HAP-1 (cell line): ENCODE results near the gene AMZ2.
A peak's percentile ranks its signal among the peaks of the same experiment; 100 is the strongest.
"Not testable (repeated sequence)": the region's sequence is repeated elsewhere in the genome, so short reads cannot be mapped to it uniquely, and the experiment has no call there.

Experiments
- DNase-seq, 2 experiments: peaks; one replicate each; pipeline ENCODE4 v3.0.0-alpha.2; 2016 to 2020; ENCODE audit warnings: low spot score in 2 of 2
- H3K27me3 ChIP-seq: fragments of 250-450 bp; sonication (Bioruptor Pico); 2 replicates; pipeline ENCODE4 v1.5.1; 2020; ENCODE audit warnings: low read depth, mild to moderate bottlenecking, moderate library complexity
- H3K36me3 ChIP-seq: fragments of 250-450 bp; sonication (Bioruptor Pico); replicated peaks from 2 replicates; pipeline ENCODE4 v1.5.1; 2020; ENCODE audit warnings: mild to moderate bottlenecking
- H3K4me1 ChIP-seq: fragments of 250-450 bp; sonication (Bioruptor Pico); 2 replicates; pipeline ENCODE4 v1.5.1; 2020; ENCODE audit warnings: mild to moderate bottlenecking
- H3K4me3 ChIP-seq: fragments of 250-450 bp; sonication (Bioruptor Pico); 2 replicates; pipeline ENCODE4 v1.5.1; 2020; ENCODE audit warnings: mild to moderate bottlenecking, moderate library complexity
- H3K9me3 ChIP-seq: fragments of 250-450 bp; sonication (Bioruptor Pico); 2 replicates; pipeline ENCODE4 v1.5.1; 2020; ENCODE audit warnings: mild to moderate bottlenecking, moderate library complexity
- in situ Hi-C: fragments of 300-500 bp; cut with MboI; formaldehyde crosslinking; loops from 3 replicates; pipeline ENCODE4 v1.14.3; 2020; ENCODE audit warnings: low sequenced_read_pairs, inconsistent platforms, mixed read lengths

The AMZ2 gene

DNA sequence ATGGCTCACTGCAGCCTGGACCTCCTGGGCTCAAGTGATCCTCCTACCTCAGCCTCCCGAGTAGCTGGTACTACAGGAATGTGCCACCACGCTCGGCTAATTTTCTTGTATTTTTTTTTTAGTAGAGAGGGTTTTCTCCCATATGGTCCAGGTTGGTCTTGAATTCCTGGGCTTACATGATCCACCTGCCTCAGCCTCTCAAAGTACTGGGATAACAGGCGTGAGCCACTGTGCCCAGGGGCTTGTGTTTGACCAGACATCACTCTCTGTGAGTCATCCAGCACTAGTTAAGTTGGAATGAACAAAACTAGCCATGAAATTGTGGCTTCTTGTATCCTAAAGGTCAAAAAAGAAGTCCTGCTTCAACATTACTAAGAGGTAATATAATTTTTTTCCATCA lies 16.7 kb upstream of the AMZ2 start:
- H3K36me3 ChIP-seq, H3K4me1 ChIP-seq, DNase-seq, in situ Hi-C loops, H3K27me3 ChIP-seq, H3K4me3 ChIP-seq, H3K9me3 ChIP-seq: not testable (repeated sequence)

DNA sequence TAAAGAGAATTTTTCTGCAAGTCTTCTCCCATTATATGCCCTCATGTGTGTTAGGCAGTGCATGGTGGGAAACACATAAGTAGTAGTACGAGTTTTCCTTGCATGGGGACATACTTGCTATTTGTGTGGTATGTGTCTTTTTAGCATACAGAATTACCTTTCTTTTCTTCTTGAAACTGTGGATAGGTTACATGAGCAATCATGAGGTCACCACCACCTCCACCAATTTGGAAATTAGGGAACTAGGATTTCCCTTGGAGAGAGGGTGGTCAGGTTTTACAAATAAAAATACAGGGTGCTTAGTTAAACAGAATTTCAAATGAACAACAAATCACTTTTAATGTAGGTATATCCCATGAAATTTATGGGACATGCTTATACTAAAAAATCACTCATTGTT lies 16.3 kb upstream of the AMZ2 start:
- no peaks in the 10 kb centered on the region for H3K9me3 ChIP-seq
- H3K4me3 ChIP-seq, result no peak overlapping the region
- DNase-seq, result no peak
- no peaks in the 10 kb centered on the region for H3K4me1 ChIP-seq
- in situ Hi-C loops, result no loop called here
- no peaks in the 10 kb centered on the region for H3K36me3 ChIP-seq
- H3K27me3 ChIP-seq, result no peaks in the 10 kb centered on the region

DNA sequence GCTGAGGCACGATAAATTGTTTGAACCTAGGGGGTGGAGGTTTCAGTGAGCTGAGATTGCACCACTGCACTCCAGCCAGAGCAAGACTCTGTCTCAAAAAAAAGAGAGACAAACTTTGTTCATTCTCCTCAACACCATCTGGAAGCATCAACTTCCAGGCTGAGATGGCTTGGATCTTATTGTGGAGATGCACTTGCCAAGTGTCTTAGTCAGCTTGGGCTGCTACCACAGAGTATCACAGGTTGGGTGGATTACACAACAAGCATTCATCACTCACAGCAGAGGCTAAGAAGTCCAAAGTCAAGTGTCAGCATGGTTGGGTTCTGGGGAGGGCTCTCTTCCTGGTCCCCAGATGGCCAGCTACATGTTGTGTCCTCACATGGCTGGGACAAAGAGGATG lies 15.1 kb upstream of the AMZ2 start:
- H3K9me3 ChIP-seq, in situ Hi-C loops, H3K27me3 ChIP-seq, DNase-seq, H3K4me3 ChIP-seq, H3K36me3 ChIP-seq, H3K4me1 ChIP-seq: not testable (repeated sequence)

DNA sequence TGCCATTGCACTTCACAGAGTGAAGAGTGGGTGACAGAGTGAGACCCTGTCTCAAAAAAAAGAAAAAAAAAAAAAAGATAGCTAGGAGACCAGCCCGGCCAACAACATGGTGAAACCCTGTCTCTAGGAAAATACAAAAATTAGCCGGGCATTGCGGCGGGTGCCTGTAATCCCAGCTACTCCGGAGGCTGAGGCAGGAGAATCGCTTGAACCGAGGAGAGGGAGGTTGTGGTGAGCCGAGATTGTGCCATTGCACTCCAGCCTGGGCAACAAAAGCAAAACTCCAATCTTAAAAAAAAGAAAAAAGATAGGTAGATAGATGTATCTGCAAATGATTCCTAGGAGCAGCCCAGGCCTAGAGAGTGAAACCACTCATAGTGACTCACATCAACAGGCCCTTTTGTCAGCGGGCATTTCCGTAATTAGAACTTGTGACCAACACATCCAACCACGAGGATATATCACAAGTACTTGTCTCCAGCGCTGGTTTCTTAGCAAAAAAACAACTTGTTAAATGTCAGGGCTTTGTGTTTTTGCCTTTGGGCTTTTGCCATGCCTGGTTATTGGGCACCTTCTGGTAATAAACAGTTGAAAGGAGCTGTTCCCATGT lies 13.0 kb upstream of the AMZ2 start:
- in situ Hi-C loops, H3K9me3 ChIP-seq, H3K4me3 ChIP-seq, H3K36me3 ChIP-seq, H3K4me1 ChIP-seq, DNase-seq, H3K27me3 ChIP-seq: not testable (repeated sequence)

DNA sequence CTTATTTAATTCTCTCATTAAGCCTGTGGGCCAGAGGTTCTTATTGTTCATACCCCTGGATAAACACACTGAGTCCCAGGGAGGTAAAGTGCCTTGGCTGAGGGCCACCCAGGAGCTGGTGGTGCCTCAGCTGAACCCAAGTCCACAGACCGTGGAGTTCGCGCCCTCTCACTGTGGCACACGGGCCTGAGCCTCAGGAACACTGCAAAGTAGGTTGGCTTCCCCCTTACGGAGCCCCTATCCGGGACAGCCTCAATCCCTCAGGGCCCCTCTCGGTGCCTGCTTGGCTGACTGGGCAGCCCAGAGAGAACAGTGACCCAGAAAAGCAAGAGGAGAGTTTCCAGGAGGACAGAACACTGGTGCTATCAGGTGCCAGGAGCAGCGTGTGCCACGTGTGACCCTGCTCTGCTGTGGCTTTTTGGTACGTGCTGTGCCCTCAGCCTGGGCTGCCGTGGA lies 12.5 kb upstream of the AMZ2 start:
- H3K27me3 ChIP-seq, DNase-seq, H3K4me3 ChIP-seq, H3K4me1 ChIP-seq, in situ Hi-C loops, H3K9me3 ChIP-seq, H3K36me3 ChIP-seq: not testable (repeated sequence)

DNA sequence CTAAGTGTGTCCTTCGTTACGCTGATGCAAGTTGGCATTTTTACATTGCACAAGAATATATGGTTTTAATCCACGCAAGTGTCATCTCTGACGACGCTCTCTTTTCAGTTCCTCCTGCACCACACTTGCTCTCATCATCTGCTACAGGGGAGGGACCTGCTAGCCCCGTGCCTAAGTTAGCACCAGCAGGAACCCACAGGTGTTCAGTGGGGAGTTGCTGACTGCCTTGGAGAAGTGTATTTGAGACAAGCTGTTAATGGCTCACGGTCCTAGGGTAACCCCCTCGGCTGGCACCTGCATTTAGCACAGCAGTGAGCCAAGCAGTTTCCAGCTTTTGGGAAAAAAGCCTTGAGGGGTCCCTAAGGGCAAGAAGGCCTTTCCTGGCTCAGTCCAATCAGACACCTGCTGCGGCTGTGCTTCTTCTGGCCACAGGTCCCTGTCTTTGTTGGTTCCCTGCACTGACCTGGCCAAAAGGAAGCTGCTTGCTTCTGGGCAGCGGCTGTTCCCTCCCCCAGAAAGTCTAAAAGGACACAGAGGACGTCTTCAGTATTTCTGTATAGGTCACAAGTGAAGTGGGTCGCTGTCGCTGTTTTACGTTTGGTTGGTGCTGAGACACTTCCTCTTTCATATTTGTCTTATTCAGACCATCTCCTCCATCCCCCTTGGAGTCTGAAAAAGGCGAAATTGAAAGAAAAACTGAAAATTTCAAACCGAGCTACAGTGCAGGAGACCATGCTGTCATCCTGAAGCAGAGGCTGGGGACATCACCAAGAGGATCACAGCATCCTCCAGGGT lies 10.3 kb upstream of the AMZ2 start:
- H3K4me3 ChIP-seq, DNase-seq, H3K9me3 ChIP-seq, H3K27me3 ChIP-seq, in situ Hi-C loops, H3K36me3 ChIP-seq, H3K4me1 ChIP-seq: not testable (repeated sequence)

DNA sequence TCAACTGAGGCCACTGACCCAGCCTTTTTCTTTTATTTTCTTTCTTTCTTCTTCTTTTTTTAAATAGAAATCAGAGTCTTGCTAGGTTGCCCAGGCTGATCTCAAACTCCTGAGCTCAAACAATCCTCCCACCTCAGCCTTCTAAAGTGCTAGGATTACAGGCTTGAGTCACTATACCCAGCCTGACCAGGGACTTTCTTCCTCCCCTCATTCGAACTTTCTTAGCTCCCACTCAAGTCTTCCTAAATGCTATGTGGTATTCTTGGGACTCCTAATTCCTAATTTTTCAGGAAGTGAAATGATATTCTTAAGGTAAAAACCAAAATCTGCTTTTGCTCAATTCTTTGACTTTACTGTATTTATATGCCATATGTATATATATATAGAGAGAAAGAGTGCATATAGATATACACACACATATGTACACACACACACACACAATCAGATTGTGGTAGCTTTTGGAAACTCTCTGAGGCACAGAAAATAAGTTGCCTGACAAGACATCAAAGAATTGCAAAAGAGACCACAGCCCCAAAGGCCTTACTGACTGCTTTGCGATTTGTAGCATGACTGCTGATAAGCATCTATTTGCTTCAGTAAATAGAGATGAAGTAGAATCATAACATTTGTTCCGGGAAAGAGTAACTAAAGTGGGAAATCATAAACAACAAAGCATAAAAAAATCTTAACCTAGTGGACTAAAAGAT lies 9.5 kb upstream of the AMZ2 start:
- no peaks in the 10 kb centered on the region for H3K36me3 ChIP-seq
- in situ Hi-C loops, result no loop called here
- H3K27me3 ChIP-seq, result no peaks in the 10 kb centered on the region
- no peaks in the 10 kb centered on the region for H3K9me3 ChIP-seq
- no peaks in the 10 kb centered on the region for H3K4me1 ChIP-seq
- no peak overlapping the region for H3K4me3 ChIP-seq
- no peak for DNase-seq

DNA sequence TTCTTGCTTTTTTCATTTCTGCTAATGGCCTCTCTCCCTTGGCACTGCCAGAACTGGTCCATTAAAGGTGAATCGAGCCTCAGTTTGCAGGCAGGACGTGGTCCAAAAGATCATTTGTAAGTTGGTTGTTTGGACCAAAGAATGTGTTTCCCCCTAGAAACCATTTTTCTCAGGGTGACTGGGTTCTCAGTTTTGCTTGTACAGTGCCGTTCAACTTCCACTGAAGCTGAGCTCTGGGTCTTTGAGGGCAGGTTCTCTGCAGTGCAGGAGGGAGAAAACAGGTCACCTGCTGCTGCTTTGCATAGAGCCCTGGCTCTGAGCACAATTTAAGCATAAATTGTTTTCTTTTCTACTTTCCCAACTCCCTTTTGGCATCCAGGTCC lies 9.0 kb upstream of the AMZ2 start:
- Histone ChIP-seq H3K36me3 (no peaks in the 10 kb centered on the region), H3K9me3 (no peaks in the 10 kb centered on the region), H3K4me1 (no peaks in the 10 kb centered on the region), H3K27me3 (no peaks in the 10 kb centered on the region), H3K4me3 (no peak overlapping the region)
- DNase-seq, result no peak
- in situ Hi-C loops, result no loop called here

DNA sequence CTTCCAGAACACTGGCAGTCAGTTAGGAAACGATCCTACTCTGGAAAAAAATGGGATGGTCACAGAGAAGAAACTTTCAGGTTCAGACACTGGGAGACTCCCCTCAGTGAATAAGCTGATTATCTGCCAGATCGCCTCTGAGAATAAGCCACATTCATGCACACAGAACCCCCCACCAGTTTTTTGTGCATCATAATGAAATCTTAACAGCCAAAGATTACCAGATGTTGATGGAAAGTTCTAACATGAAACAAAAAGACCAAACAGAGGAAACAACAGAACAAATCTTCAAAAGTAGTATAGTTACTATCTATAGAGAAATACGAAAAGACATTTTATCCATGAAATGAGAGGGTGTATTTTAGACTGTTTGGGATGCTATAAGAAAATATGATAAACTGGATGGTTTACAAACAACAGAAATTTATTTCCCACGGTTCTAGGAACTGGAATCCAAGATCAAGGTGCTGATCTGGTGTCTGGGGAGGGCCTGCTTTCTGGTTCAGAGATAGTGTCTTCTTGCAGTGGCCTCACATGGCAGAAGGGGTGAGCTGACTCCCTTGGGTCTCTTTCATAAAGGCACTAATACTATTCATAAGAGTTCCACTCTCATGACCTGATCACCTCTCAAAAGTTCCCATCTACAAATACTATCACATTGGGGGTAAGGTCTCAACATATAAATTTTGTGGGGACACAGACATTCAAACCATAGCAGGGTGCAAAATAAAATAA lies 8.0 kb upstream of the AMZ2 start:
- Histone ChIP-seq H3K4me3 (no peak overlapping the region), H3K36me3 (no peaks in the 10 kb centered on the region), H3K4me1 (no peaks in the 10 kb centered on the region), H3K27me3 (no peaks in the 10 kb centered on the region), H3K9me3 (no peaks in the 10 kb centered on the region)
- in situ Hi-C loops, result no loop called here
- no peak for DNase-seq

DNA sequence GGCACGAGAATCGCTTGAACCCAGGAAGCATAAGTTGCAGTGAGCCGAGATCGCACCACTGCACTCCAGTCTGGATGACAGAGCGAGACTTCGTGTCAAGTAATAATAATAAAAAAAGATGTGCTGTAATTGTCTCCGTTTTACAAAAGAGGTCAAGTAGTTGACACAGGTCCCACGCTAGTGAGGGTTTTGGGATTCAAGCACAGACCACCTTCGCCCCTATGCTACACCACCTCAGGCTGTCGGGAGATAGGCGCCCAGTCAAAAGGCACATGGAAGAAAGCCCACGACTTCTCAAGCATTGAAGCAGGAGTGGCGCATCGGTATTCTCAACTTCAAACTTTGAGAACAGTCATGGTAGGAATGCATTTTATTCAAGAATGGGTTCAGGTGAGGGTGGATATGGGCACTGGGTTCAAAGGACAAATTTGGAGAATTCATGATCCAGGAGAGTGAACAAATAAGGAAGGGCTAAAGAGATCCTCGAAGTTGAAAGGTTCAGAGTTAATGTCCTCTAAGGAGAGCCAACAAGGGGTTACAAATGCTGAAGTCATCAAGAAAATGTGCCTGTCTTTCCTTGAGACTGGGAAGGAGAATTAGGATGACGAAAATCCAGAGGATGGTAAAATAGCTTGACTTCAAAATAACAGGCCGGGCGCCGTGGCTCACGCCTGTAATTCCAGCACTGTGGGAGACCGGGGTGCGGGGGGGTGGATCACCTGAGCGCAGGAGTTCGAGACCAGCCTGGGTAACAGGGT lies 1.4 kb upstream of the AMZ2 start:
- in situ Hi-C loops, result no loop called here
- no peak overlapping the region; the same call in 1 of the 2 replicates for H3K4me3 ChIP-seq
- no peaks in the 10 kb centered on the region; the same call in 1 of the 2 replicates for H3K9me3 ChIP-seq
- DNase-seq, result no peak
- no peaks in the 10 kb centered on the region for H3K27me3 ChIP-seq
- H3K36me3 ChIP-seq, result peaks cover 12% of the 10 kb centered on the region
- H3K4me1 ChIP-seq, result peaks cover 4% of the 10 kb centered on the region; the same call in 1 of the 2 replicates

DNA sequence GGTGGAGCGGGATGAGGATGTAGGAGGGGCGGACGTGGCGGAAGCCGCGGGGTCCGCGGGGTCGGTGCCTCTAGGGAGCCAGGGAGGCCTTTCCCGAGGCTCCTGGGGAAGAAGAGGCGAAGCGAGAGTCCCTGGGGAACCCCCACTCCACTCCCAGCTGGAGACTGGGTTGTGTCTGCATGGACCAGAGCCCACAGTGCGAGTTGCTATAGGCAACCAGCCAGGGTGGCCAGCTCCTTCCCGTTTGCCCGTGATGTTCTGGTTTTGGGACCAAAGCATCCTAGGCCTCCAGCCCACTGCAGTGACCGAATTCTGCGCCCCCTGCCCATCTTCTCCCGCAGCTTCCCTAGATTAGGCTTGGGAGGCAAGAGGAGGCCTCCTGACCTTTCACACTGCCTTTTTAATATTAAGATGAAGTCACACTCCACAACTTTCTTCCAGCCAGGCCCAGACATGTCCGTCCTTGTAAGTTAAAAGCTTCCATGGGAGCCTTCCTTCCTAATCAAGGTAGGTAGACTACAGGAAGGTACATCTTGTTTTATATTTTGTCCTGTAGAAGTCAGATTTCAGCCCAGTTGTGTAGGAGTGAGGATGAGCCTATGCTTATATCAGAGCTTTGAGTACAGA lies 469 bp downstream of the AMZ2 start:
- H3K4me1 ChIP-seq, result peaks cover 4% of the 10 kb centered on the region; the same call in 1 of the 2 replicates
- peak in 1 of 2 experiments; percentile 15 for DNase-seq
- in situ Hi-C loops, result no loop called here
- H3K27me3 ChIP-seq, result no peaks in the 10 kb centered on the region
- H3K36me3 ChIP-seq, result peaks cover 25% of the 10 kb centered on the region
- no peaks in the 10 kb centered on the region; the same call in 1 of the 2 replicates for H3K9me3 ChIP-seq
- H3K4me3 ChIP-seq, result peak overlapping the region; percentile 91

DNA sequence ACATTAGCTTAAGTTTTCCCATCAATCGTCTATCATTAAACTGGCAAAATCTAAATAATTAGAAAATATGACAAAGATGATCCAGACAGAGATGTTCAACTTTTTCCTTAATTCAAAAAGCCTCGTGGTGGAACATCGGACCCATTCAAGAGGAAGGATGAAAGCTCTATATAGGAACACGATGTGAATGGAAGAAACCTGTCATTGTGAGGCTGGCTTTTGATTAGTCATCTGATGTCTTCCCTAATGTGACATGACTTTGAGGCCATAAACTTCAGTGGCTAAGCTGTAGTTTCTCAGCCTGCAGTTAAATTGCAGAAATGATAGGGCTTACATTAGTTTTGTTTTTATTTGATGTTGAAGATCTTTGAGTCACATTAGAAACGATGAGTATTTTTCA lies 1.0 kb downstream of the AMZ2 start:
- DNase-seq, result no peak
- H3K36me3 ChIP-seq, result peaks cover 30% of the 10 kb centered on the region
- H3K27me3 ChIP-seq, result no peaks in the 10 kb centered on the region
- H3K9me3 ChIP-seq, result no peaks in the 10 kb centered on the region; the same call in 1 of the 2 replicates
- in situ Hi-C loops, result no loop called here
- H3K4me3 ChIP-seq, result peak overlapping the region; percentile 91; the same call in 1 of the 2 replicates
- H3K4me1 ChIP-seq, result peaks cover 4% of the 10 kb centered on the region; the same call in 1 of the 2 replicates

DNA sequence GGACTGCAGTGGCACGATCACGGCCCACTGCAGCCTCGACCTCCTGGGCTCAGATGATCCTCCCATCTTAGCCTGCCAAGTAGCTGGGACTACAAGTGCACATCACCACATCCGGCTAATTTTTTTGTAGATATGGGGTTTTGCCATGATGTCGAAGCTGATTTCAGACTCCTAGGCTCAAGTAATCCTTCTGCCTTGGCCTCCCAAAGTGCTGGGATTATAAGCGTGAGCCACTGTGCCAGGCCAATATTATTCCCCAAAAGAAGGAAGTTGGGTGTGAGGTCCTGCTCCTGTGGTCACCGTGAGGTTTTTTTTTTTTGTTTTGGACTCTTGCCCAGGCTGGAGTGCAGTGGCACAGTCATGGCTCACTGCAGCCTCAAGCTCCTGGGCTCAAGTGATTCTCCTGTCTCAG lies 1.5 kb downstream of the AMZ2 start:
- Histone ChIP-seq H3K4me1 (peaks cover 4% of the 10 kb centered on the region; the same call in 1 of the 2 replicates), H3K4me3 (no peak overlapping the region)
- in situ Hi-C loops, result no loop called here

More for the DNA sequence above, 1.5 kb downstream of the AMZ2 start:
- H3K36me3 ChIP-seq, result peaks cover 35% of the 10 kb centered on the region
- H3K9me3 ChIP-seq, result no peaks in the 10 kb centered on the region; the same call in 1 of the 2 replicates
- no peak for DNase-seq
- no peaks in the 10 kb centered on the region for H3K27me3 ChIP-seq
